Stimulated activated naive B cell treated with anti-CD40 and anti-IgM and Interleukin-4, amounts not matched to agents 10 μg/mL and 1 μg/mL and 100 μg/mL, for 72 hours (primary cell): Measurements from ENCODE around the gene STON2.
"Not testable (repeated sequence)": the region's sequence is repeated elsewhere in the genome, so short reads cannot be mapped to it uniquely, and the experiment has no call there.

Experiments used
- ATAC-seq, 2 donors: fragments of 150-1000 bp; cut with Tn5 transposase; replicated peaks; 2 replicates each; pipeline ENCODE4 v1.10.0; 2021; ENCODE audit warnings: moderate library complexity in 1 of 2
- DNase-seq: peaks from one replicate; pipeline ENCODE4 v3.0.0; 2021
- H3K27ac Mint-ChIP-seq: one replicate; pipeline ENCODE4 v1.8.0; 2022; ENCODE audit warnings: mild to moderate bottlenecking, mixed read lengths
- H3K27me3 Mint-ChIP-seq, 2 donors: one replicate each; pipeline ENCODE4 v1.8.0; 2022; ENCODE audit warnings: mixed read lengths in 2 of 2
- H3K36me3 Mint-ChIP-seq, 2 donors: one replicate each; pipeline ENCODE4 v1.8.0; 2022; ENCODE audit warnings: mixed read lengths in 2 of 2, mild to moderate bottlenecking in 1 of 2
- H3K4me1 Mint-ChIP-seq, 2 donors: one replicate each; pipeline ENCODE4 v1.8.0; 2022; ENCODE audit warnings: mixed read lengths in 2 of 2, mild to moderate bottlenecking in 1 of 2
- H3K4me3 Mint-ChIP-seq, 2 donors: one replicate each; pipeline ENCODE4 v1.8.0; 2022; ENCODE audit warnings: mild to moderate bottlenecking in 2 of 2, mixed read lengths in 2 of 2, moderate library complexity in 1 of 2
- H3K9me3 Mint-ChIP-seq, 2 donors: one replicate each; pipeline ENCODE4 v1.8.0; 2022; ENCODE audit warnings: mixed read lengths in 2 of 2, mild to moderate bottlenecking in 1 of 2

STON2 gene

GRCh38 chr14:81434230-81434629 is 34.1 kb upstream of the STON2 start:
- DNase-seq (no peak), ATAC-seq (no peak)
- Mint-ChIP-seq H3K27ac (no peak overlapping the region), H3K4me3 (no peak overlapping the region), H3K27me3 (peaks cover 63 to 76% of the 10 kb centered on the region in 2 donors), H3K4me1 (peaks cover 9 to 19% of the 10 kb centered on the region in 2 donors), H3K9me3 (no peaks in the 10 kb centered on the region), H3K36me3 (no peaks in the 10 kb centered on the region)

- no peaks in the 10 kb centered on the region for H3K9me3 Mint-ChIP-seq
- H3K27ac Mint-ChIP-seq = no peak overlapping the region
- H3K27me3 Mint-ChIP-seq = peaks cover 56 to 68% of the 10 kb centered on the region in 2 donors
- H3K4me3 Mint-ChIP-seq = no peak overlapping the region
- no peak for DNase-seq
- H3K4me1 Mint-ChIP-seq = peaks cover 7 to 19% of the 10 kb centered on the region in 2 donors
- ATAC-seq = no peak
- no peaks in the 10 kb centered on the region for H3K36me3 Mint-ChIP-seq
Measured at GRCh38 chr14:81433378-81433777, 33.3 kb upstream of the STON2 start.

- H3K27me3 Mint-ChIP-seq = peaks cover 55 to 68% of the 10 kb centered on the region in 2 donors
- H3K9me3 Mint-ChIP-seq = no peaks in the 10 kb centered on the region
- H3K4me1 Mint-ChIP-seq = peaks cover 8 to 23% of the 10 kb centered on the region in 2 donors
- DNase-seq (no peak), ATAC-seq (no peak)
- no peaks in the 10 kb centered on the region for H3K36me3 Mint-ChIP-seq
- no peak overlapping the region for H3K27ac Mint-ChIP-seq
- no peak overlapping the region for H3K4me3 Mint-ChIP-seq
Measured at GRCh38 chr14:81432219-81432661, 32.1 kb upstream of the STON2 start.

GRCh38 chr14:81430235-81430634 is 30.1 kb upstream of the STON2 start:
- no peak overlapping the region for H3K27ac Mint-ChIP-seq
- no peak overlapping the region for H3K4me3 Mint-ChIP-seq
- peaks cover 6 to 12% of the 10 kb centered on the region in 2 donors for H3K4me1 Mint-ChIP-seq
- H3K9me3 Mint-ChIP-seq = no peaks in the 10 kb centered on the region
- H3K36me3 Mint-ChIP-seq = no peaks in the 10 kb centered on the region
- peaks cover 54 to 64% of the 10 kb centered on the region in 2 donors for H3K27me3 Mint-ChIP-seq
- no peak for ATAC-seq
- DNase-seq = no peak

GRCh38 chr14:81429749-81430148 is 29.6 kb upstream of the STON2 start:
- not testable (repeated sequence) for H3K4me1 Mint-ChIP-seq, DNase-seq, H3K4me3 Mint-ChIP-seq, H3K9me3 Mint-ChIP-seq, H3K27ac Mint-ChIP-seq, ATAC-seq, H3K36me3 Mint-ChIP-seq
- peaks cover 50 to 59% of the 10 kb centered on the region in 2 donors for H3K27me3 Mint-ChIP-seq

- DNase-seq (peak; percentile 4), ATAC-seq (peak; percentile 88 to 93)
- Mint-ChIP-seq H3K36me3 (no peaks in the 10 kb centered on the region), H3K27ac (no peak overlapping the region), H3K4me3 (no peak overlapping the region), H3K27me3 (peaks cover 50 to 52% of the 10 kb centered on the region in 2 donors), H3K9me3 (no peaks in the 10 kb centered on the region), H3K4me1 (peaks cover 6 to 9% of the 10 kb centered on the region in 2 donors)
Measured at GRCh38 chr14:81429028-81429427, 28.9 kb upstream of the STON2 start.

GRCh38 chr14:81427348-81428058 is 27.4 kb upstream of the STON2 start:
- Mint-ChIP-seq H3K4me1 (peaks cover 6 to 9% of the 10 kb centered on the region in 2 donors), H3K4me3 (no peak overlapping the region), H3K9me3 (no peaks in the 10 kb centered on the region), H3K27ac (no peak overlapping the region), H3K27me3 (peaks cover 37% of the 10 kb centered on the region in 2 donors), H3K36me3 (no peaks in the 10 kb centered on the region)
- no peak for DNase-seq
- peak in 1 of 2 donors; percentile 4 for ATAC-seq

GRCh38 chr14:81423504-81423903 is 23.4 kb upstream of the STON2 start:
- H3K4me3 Mint-ChIP-seq = no peak overlapping the region

GRCh38 chr14:81418057-81418790 is 18.1 kb upstream of the STON2 start:
- DNase-seq (no peak), ATAC-seq (no peak)
- Mint-ChIP-seq H3K4me1 (peaks cover 4 to 7% of the 10 kb centered on the region in 2 donors), H3K4me3 (no peak overlapping the region), H3K27ac (no peak overlapping the region), H3K9me3 (peaks cover 8 to 17% of the 10 kb centered on the region in 2 donors), H3K27me3 (peaks cover 8 to 19% of the 10 kb centered on the region in 2 donors), H3K36me3 (peaks cover 2 to 5% of the 10 kb centered on the region in 2 donors)

More at GRCh38 chr14:81423504-81423903, 23.4 kb upstream of the STON2 start:
- Mint-ChIP-seq H3K27ac (peak overlapping the region; percentile 33), H3K36me3 (no peaks in the 10 kb centered on the region), H3K27me3 (peaks cover 20 to 22% of the 10 kb centered on the region in 2 donors), H3K9me3 (peaks cover 0 to 4% of the 10 kb centered on the region in 2 donors), H3K4me1 (peaks cover 6 to 9% of the 10 kb centered on the region in 2 donors)
- DNase-seq (no peak), ATAC-seq (no peak)

- Mint-ChIP-seq H3K9me3 (peaks cover 8 to 17% of the 10 kb centered on the region in 2 donors), H3K4me3 (no peak overlapping the region), H3K27me3 (peaks cover 12 to 19% of the 10 kb centered on the region in 2 donors), H3K36me3 (peaks cover 2 to 5% of the 10 kb centered on the region in 2 donors), H3K27ac (no peak overlapping the region), H3K4me1 (peaks cover 4 to 7% of the 10 kb centered on the region in 2 donors)
- DNase-seq = no peak
- ATAC-seq = peak; percentile 33 to 48
Measured at GRCh38 chr14:81416981-81417380, 16.9 kb upstream of the STON2 start.

GRCh38 chr14:81416194-81416952 is 16.2 kb upstream of the STON2 start:
- Mint-ChIP-seq H3K27me3 (peaks cover 18 to 19% of the 10 kb centered on the region in 2 donors), H3K36me3 (peaks cover 2 to 5% of the 10 kb centered on the region in 2 donors), H3K4me1 (peaks cover 4 to 7% of the 10 kb centered on the region in 2 donors), H3K27ac (no peak overlapping the region), H3K4me3 (no peak overlapping the region), H3K9me3 (peaks cover 8 to 14% of the 10 kb centered on the region in 2 donors)
- DNase-seq (no peak), ATAC-seq (peak; percentile 69 to 71)

- Mint-ChIP-seq H3K4me1 (peaks cover 4 to 7% of the 10 kb centered on the region in 2 donors), H3K4me3 (no peak overlapping the region), H3K36me3 (peaks cover 2 to 9% of the 10 kb centered on the region in 2 donors), H3K27ac (no peak overlapping the region), H3K9me3 (peaks cover 12 to 16% of the 10 kb centered on the region in 2 donors), H3K27me3 (peaks cover 22 to 24% of the 10 kb centered on the region in 2 donors)
- DNase-seq (no peak), ATAC-seq (peak; percentile 27 to 36)
Measured at GRCh38 chr14:81415781-81416180, 15.7 kb upstream of the STON2 start.

- H3K9me3 Mint-ChIP-seq = peaks cover 13 to 16% of the 10 kb centered on the region in 2 donors
- peaks cover 4 to 7% of the 10 kb centered on the region in 2 donors for H3K4me1 Mint-ChIP-seq
- DNase-seq (no peak), ATAC-seq (no peak)
- peaks cover 2 to 9% of the 10 kb centered on the region in 2 donors for H3K36me3 Mint-ChIP-seq
- no peak overlapping the region for H3K27ac Mint-ChIP-seq
- H3K27me3 Mint-ChIP-seq = peaks cover 26 to 27% of the 10 kb centered on the region in 2 donors
- H3K4me3 Mint-ChIP-seq = no peak overlapping the region
Measured at GRCh38 chr14:81414123-81414522, 14.0 kb upstream of the STON2 start.

- Mint-ChIP-seq H3K4me3 (no peak overlapping the region), H3K4me1 (peaks cover 4 to 7% of the 10 kb centered on the region in 2 donors), H3K9me3 (peaks cover 13% of the 10 kb centered on the region in 2 donors), H3K27ac (no peak overlapping the region), H3K27me3 (peaks cover 21 to 27% of the 10 kb centered on the region in 2 donors), H3K36me3 (peaks cover 2 to 8% of the 10 kb centered on the region in 2 donors)
- DNase-seq (no peak), ATAC-seq (no peak)
Measured at GRCh38 chr14:81412779-81413178, 12.7 kb upstream of the STON2 start.
